Measurements from ENCODE around the gene OXT. TPM values are rescaled to one million over a fixed set of nuclear protein-coding genes. Genes with fewer than 3 reads are reported as not detected.

The OXT gene
- total and polyA plus RNA-seq, 2 donors (not counting 3 experiments of a cell fraction or from before 2014, with no cell fraction given) = not detected

DNA sequence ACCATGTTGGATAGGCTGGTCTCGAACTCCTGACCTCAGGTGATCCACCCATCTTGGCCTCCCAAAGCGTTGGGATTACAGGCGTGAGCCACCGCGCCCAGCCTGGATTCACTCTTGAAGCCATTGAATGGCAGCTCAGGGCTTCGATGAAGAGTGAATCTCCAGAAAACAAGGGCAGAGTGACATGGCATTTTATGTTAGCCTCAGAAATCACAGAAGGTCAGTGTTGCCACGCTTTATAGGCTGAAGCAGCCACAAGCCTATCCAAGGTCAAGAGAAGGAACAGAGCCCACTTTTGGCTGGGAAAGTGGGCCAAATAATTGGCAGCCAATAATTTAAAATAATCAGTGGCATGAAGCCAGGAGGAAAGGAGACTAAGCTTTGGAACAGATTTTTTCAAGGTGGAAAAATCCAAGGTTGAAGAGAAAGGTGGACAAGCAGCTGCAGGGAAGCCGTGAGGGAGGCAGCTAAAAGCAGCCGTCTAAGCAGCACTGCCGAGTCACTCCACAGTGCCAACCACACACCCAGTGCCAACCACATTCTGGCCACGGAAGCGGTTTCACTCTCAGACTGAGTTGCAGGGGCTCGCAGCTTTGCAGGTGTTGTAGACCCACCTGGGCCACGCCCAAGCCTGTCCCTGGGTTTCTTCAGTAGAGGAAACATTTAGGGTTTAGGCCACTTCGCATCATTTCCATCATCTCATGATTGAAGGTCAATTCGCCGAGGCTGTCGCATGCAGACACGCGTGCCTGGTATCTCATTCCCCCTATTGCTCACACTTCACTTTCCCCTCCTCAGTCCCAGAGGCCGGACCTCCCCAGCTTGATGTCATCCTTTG lies 30.5 kb downstream of the OXT start:
- no peaks in the 10 kb centered on the region for H3K9me1 ChIP-seq (replicated peaks; ENCODE audit: control insufficient read depth, extremely low read depth, insufficient read depth, low read length)
- H3K9me3 ChIP-seq (replicated peaks; ENCODE audit: control insufficient read depth, insufficient read depth, low read length) = no peaks in the 10 kb centered on the region
- no peaks in the 10 kb centered on the region for H3K36me3 ChIP-seq (ENCODE audit: control insufficient read depth in 2 of 2, extremely low read depth in 1 of 2, insufficient read depth in 2 of 2, low read length in 2 of 2)
- H3K9ac ChIP-seq (replicated peaks; ENCODE audit: extremely low read depth, insufficient read depth, low read length) = no peak overlapping the region
- DNase-seq (ENCODE audit: low read depth, low spot score) = no peak
- no peaks in the 10 kb centered on the region for H3K27me3 ChIP-seq (ENCODE audit: control insufficient read depth in 2 of 2, insufficient read depth in 2 of 2, low read length in 2 of 2)
- no peak overlapping the region for H3K4me2 ChIP-seq (ENCODE audit: insufficient read depth, low read length)
- TF ChIP-seq JUN (IDR thresholded peaks at IDR 0.05; ENCODE audit: borderline replicate concordance, insufficient read depth, insufficient read length, low read depth) = no peak
- no peak for TF ChIP-seq POLR2AphosphoS5 (IDR thresholded peaks at IDR 0.05; ENCODE audit: insufficient read depth, low read depth, low read length)
- TF ChIP-seq MYC (IDR thresholded peaks at IDR 0.05; ENCODE audit: low read depth, low read length) = no peak
- no peak for TF ChIP-seq POLR2A (IDR thresholded peaks at IDR 0.05; ENCODE audit: low read depth, low read length)
- TF ChIP-seq GATA2 (IDR thresholded peaks at IDR 0.05; ENCODE audit: insufficient read depth, insufficient read length, low read depth, low read length) = no peak
- TF ChIP-seq FOS (IDR thresholded peaks at IDR 0.05; ENCODE audit: borderline replicate concordance, insufficient read depth, low read length) = no peak
- no peak for TF ChIP-seq EZH2 (IDR thresholded peaks at IDR 0.05; ENCODE audit: borderline replicate concordance, low read depth, low read length, severe bottlenecking)
- TF ChIP-seq, protein P1, sequence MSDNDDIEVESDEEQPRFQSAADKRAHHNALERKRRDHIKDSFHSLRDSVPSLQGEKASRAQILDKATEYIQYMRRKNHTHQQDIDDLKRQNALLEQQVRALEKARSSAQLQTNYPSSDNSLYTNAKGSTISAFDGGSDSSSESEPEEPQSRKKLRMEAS (IDR thresholded peaks at IDR 0.05; ENCODE audit: insufficient read depth, insufficient read length) = no peak
- TF ChIP-seq, protein P2, sequence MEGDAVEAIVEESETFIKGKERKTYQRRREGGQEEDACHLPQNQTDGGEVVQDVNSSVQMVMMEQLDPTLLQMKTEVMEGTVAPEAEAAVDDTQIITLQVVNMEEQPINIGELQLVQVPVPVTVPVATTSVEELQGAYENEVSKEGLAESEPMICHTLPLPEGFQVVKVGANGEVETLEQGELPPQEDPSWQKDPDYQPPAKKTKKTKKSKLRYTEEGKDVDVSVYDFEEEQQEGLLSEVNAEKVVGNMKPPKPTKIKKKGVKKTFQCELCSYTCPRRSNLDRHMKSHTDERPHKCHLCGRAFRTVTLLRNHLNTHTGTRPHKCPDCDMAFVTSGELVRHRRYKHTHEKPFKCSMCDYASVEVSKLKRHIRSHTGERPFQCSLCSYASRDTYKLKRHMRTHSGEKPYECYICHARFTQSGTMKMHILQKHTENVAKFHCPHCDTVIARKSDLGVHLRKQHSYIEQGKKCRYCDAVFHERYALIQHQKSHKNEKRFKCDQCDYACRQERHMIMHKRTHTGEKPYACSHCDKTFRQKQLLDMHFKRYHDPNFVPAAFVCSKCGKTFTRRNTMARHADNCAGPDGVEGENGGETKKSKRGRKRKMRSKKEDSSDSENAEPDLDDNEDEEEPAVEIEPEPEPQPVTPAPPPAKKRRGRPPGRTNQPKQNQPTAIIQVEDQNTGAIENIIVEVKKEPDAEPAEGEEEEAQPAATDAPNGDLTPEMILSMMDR (IDR thresholded peaks at IDR 0.05; ENCODE audit: extremely low read depth in 1 of 2, insufficient read depth in 1 of 2, low read depth in 1 of 2, low read length in 2 of 2) = no peak
- H4K20me1 ChIP-seq (replicated peaks; ENCODE audit: control insufficient read depth, extremely low read depth, insufficient read depth, low read length) = no peaks in the 10 kb centered on the region
- no TSS peak for BruUV-seq (replicated peaks)
- POLR2A ChIA-PET = no interaction called here
- intact Hi-C loops (cut with micrococcal nuclease) = no loop called here
- no peak overlapping the region for H2AFZ ChIP-seq (ENCODE audit: low read depth, low read length)
- no peaks in the 10 kb centered on the region for H3K4me1 ChIP-seq (ENCODE audit: control insufficient read depth, extremely low read depth, insufficient read depth, low read length)
- CTCF ChIA-PET = interaction anchor here (1.0 to 2.9 kb wide), 3 partner anchors 13 to 49 kb away, joined by 4 to 16 read pairs (median 6); no protein-coding TSS in a partner anchor
- no peak for FAIRE-seq
- no peaks in the 10 kb centered on the region for H3K79me2 ChIP-seq (ENCODE audit: control insufficient read depth, insufficient read depth, low read length)
- no peak overlapping the region for H3K4me3 ChIP-seq (replicated peaks in 1 of 3; ENCODE audit: insufficient read depth in 1 of 3, low read depth in 1 of 3, low read length in 3 of 3)
- H3K27ac ChIP-seq (ENCODE audit: insufficient read depth, low read depth, low read length) = no peak overlapping the region
- dilution Hi-C loops (cut with MboI; ENCODE audit: extremely low pct_ligation_motif_present, low sequenced_read_pairs) = no loop called here

Measured in endothelial cell of umbilical vein (primary cell).